GM12875 (cell line): ENCODE results near the gene SARDH.
"Not testable (repeated sequence)": the region's sequence is repeated elsewhere in the genome, so short reads cannot be mapped to it uniquely, and the experiment has no call there.

ENCODE experiments used
- H3K4me3 ChIP-seq: one replicate; pipeline ENCODE4 v1.5.1; 2011; ENCODE audit warnings: low read depth, low read length, control low read depth
- TF ChIP-seq, protein P1 (sequence below): IDR thresholded peaks from 2 replicates; pipeline ENCODE4 v1.5.1; 2011; ENCODE audit warnings: low read depth, mild to moderate bottlenecking, control low read depth, inconsistent platforms, low read length, moderate library complexity, borderline replicate concordance; ENCODE audit not compliant: insufficient read depth

SARDH gene

DNA sequence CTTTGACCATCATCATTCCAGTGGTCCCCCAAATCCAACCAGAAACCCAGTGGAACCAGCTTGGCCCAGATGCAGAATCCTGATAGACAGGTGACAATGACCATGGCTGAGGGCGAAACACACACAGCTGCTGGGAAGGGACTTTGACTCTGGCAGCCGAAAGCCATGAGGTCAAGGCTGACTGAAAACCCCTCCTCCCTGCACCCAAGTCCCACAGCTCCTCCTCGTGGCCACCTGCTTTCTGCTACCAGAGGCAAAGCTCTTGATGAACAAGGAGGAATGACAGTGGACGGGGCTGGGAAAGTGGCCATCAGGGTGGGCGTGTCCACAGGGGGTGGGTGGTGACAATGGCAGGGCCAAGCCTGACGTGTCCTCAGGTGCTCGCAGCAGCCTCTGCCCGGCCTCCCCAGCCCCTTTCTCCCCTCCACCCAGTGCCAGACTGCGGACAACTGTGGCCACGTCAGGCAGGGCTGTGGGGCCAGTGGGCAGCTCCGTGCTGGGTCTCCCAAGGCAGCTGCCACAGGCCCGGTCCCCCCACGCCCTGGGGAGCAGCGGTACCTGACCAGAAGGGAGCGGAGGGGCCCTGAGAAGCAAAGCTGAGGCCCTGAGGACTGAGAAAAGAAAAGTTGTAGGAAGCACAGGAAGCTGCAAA, 30.8 kb upstream of the SARDH start:
- TF ChIP-seq, protein P1, sequence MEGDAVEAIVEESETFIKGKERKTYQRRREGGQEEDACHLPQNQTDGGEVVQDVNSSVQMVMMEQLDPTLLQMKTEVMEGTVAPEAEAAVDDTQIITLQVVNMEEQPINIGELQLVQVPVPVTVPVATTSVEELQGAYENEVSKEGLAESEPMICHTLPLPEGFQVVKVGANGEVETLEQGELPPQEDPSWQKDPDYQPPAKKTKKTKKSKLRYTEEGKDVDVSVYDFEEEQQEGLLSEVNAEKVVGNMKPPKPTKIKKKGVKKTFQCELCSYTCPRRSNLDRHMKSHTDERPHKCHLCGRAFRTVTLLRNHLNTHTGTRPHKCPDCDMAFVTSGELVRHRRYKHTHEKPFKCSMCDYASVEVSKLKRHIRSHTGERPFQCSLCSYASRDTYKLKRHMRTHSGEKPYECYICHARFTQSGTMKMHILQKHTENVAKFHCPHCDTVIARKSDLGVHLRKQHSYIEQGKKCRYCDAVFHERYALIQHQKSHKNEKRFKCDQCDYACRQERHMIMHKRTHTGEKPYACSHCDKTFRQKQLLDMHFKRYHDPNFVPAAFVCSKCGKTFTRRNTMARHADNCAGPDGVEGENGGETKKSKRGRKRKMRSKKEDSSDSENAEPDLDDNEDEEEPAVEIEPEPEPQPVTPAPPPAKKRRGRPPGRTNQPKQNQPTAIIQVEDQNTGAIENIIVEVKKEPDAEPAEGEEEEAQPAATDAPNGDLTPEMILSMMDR: no peak

DNA sequence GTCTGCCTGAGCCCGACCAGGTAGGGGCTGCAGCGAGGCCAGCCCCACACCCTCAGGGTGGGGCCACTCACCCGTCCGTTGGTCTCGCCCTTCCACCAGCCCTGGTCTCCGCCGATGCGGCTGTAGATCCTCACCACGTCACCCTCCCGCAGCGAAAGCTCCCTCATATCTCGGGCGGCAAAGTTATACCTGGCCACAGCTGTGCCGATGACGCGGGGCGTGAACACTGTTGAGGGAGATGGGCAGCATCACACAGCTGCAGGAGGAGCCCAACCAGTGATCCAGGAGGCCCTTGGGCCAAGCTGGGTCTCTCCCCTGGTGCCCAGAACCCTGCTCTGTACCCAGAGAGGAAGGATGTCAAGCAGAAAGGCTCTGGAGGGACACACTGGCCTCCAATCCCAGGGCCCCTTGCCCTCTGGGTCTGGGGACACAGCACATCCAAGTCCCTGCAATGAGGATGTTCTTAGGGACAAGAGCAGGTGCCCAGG, 30.3 kb upstream of the SARDH start:
- no peak overlapping the region for H3K4me3 ChIP-seq
- TF ChIP-seq, protein P1: no peak

More for the DNA sequence above, 30.8 kb upstream of the SARDH start:
- no peak overlapping the region for H3K4me3 ChIP-seq

- TF ChIP-seq, protein P1: no peak
- no peak overlapping the region for H3K4me3 ChIP-seq
Observed at GRCh38 chr9:133767625-133768024, 29.5 kb upstream of the SARDH start.

GRCh38 chr9:133767008-133767407, 28.9 kb upstream of the SARDH start:
- H3K4me3 ChIP-seq: no peak overlapping the region
- TF ChIP-seq, protein P1: no peak

DNA sequence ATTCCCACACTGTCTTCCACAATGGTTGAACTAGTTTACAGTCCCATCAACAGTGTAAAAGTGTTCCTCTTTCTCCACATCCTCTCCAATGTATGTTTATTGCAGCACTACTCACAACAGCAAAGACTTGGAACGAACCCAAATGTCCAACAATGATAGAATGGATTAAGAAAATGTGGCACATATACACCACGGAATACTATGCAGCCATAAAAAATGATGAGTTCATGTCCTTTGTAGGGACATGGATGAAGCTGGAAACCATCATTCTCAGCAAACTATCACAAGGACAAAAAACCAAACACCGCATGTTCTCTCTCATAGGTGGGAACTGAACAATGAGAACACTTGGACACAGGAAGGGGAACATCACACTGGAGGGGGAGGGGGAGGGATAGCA, 28.1 kb upstream of the SARDH start:
- H3K4me3 ChIP-seq: not testable (repeated sequence)

DNA sequence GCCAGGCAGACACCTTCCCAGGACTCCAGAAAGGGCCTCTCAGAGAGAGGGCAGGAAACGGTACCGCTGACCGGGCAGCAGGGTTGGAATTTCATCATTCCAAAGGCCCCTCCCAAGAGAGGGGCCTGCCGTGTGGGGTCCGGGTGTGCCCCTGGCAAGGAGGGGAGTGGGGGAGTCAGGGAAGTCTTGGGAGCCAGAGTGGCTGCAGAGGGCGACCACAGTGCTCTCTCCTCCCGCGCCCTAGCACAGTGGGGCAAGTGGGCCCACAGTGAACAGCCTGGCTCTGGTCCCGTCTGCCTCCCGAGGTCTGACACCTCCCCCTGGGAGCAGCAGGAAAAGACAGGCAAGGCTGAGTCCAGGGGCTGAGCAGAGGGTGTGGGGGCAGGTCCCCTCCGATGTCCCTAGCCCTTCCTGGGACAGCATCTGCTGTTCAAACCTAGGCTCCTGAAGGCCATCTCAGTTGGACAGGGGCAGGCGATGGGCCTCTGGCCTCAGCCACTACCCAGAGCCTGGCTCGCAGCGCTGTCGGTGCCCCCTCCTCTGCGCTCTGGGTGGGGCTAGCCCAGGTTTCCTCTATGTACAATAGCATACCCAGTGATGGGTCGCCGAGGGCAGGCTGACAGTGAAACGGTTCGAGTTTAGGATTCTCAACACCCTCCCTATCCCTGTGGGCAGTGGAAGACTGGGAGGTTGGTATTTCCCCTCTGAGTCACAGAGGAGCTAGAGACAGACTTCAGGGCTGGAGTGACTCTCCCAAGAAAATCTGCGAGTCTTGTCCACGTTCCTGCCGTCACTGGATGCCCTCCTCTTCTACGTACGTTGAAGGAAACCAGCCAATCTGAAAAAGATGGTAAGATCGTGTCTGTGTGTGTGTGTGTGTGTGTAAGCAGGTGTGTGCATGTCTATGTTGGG, 25.4 kb upstream of the SARDH start:
- TF ChIP-seq, protein P1: no peak
- no peak overlapping the region for H3K4me3 ChIP-seq

GRCh38 chr9:133762488-133763271, 24.5 kb upstream of the SARDH start:
- no peak overlapping the region for H3K4me3 ChIP-seq

More at GRCh38 chr9:133762488-133763271, 24.5 kb upstream of the SARDH start:
- TF ChIP-seq, protein P1: no peak
